ENCODE measurements around the gene ZCCHC10.
A peak's percentile ranks its signal among the peaks of the same experiment; 100 is the strongest.
"Not testable (repeated sequence)": the region's sequence is repeated elsewhere in the genome, so short reads cannot be mapped to it uniquely, and the experiment has no call there.

ZCCHC10 gene

GRCh38 chr5:133025804-133026663 lies at the start of gene ZCCHC10:
TSS of gene ZCCHC10 (minus strand) at chr5:133026549. CDS start at chr5:133026537, 12 bp downstream.
- peak; percentile 90 for DNase-seq

GRCh38 chr5:133075572-133076536 lies 49.5 kb upstream of the ZCCHC10 start:
- no peak for DNase-seq

- no peak for DNase-seq
Measured at GRCh38 chr5:133072021-133072420, 45.7 kb upstream of the ZCCHC10 start.

GRCh38 chr5:133066045-133066444 lies 39.7 kb upstream of the ZCCHC10 start:
- DNase-seq, result no peak

- DNase-seq, result no peak
Measured at GRCh38 chr5:133065471-133065870, 39.1 kb upstream of the ZCCHC10 start.

GRCh38 chr5:133063965-133064364 lies 37.6 kb upstream of the ZCCHC10 start:
- DNase-seq, result no peak

GRCh38 chr5:133062276-133062675 lies 35.9 kb upstream of the ZCCHC10 start:
- DNase-seq, result no peak

- no peak for DNase-seq
Measured at GRCh38 chr5:133059621-133060020, 33.3 kb upstream of the ZCCHC10 start.

GRCh38 chr5:133056891-133057290 lies 30.5 kb upstream of the ZCCHC10 start:
- DNase-seq, result no peak

GRCh38 chr5:133054697-133055471 lies 28.5 kb upstream of the ZCCHC10 start:
- no peak for DNase-seq

- DNase-seq, result no peak
Measured at GRCh38 chr5:133053448-133053847, 27.1 kb upstream of the ZCCHC10 start.

GRCh38 chr5:133052317-133053175 lies 26.2 kb upstream of the ZCCHC10 start:
- DNase-seq, result peak; percentile 75

GRCh38 chr5:133051542-133052316 lies 25.4 kb upstream of the ZCCHC10 start, which contains the start of gene HSPA4:
TSS of gene HSPA4 (plus strand) at chr5:133052013. CDS start at chr5:133052251, 238 bp downstream.
- peak; percentile 96 for DNase-seq

GRCh38 chr5:133051061-133051541 lies 24.8 kb upstream of the ZCCHC10 start:
- DNase-seq, result no peak

GRCh38 chr5:133050521-133050920 lies 24.2 kb upstream of the ZCCHC10 start:
- DNase-seq, result no peak

GRCh38 chr5:133049726-133050048 lies 23.3 kb upstream of the ZCCHC10 start:
- DNase-seq, result no peak

GRCh38 chr5:133048993-133049725 lies 22.8 kb upstream of the ZCCHC10 start:
- DNase-seq, result no peak

GRCh38 chr5:133047404-133047803 lies 21.1 kb upstream of the ZCCHC10 start:
- no peak for DNase-seq

GRCh38 chr5:133046560-133046959 lies 20.2 kb upstream of the ZCCHC10 start:
- not testable (repeated sequence) for DNase-seq

- no peak for DNase-seq
Measured at GRCh38 chr5:133041910-133042309, 15.6 kb upstream of the ZCCHC10 start.

All from activated CD4-positive, CD25-positive, alpha-beta regulatory T cell treated with anti-CD3 and anti-CD28 coated beads, Interleukin-2, amount 50 U/mL, for 72 hours (primary cell).